Spleen (tissue), 7 donors: ENCODE results near the gene SUCLA2.

Experiments used
- CTCF ChIP-seq, 11 experiments: fragments of 200-600 bp in 7 of 11; fragments of 450-650 bp in 4 of 11; sonication (generic) in 4 of 11; IDR thresholded peaks in 8 of 11; conservative IDR thresholded peaks in 3 of 11; 1 replicate in 7 of 11; 2 replicates in 4 of 11; pipeline versions ENCODE4 v1.4.0 to v1.8.0; 2016 to 2021; ENCODE audit warnings: antibody characterized with exemption in 11 of 11, inconsistent platforms in 4 of 11, mild to moderate bottlenecking in 1 of 11
- POLR2A ChIP-seq, 3 donors: fragments of 450-650 bp; IDR thresholded peaks; one replicate each; pipeline ENCODE4 v1.5.1; 2017; ENCODE audit warnings: antibody characterized with exemption in 3 of 3, mild to moderate bottlenecking in 1 of 3
- donor health status: DM: no; HTN: no; CAD: no; lungs with moderate emphysema.
- donor health status: DM: no; HTN: no; CAD: no.
- donor health status: DM: no; HTN: no; CAD: no.

GRCh38 chr13:47929156-47929555 lies 71.9 kb downstream of the SUCLA2 start:
- TF ChIP-seq POLR2A (IDR thresholded peaks at IDR 0.05), result no peak
- TF ChIP-seq CTCF (IDR thresholded peaks at IDR 0.05 in 8 of 11, conservative IDR thresholded peaks at IDR 0.05 in 3 of 11), result no peak
